Activated CD4-positive, alpha-beta T cell treated with anti-CD3 and anti-CD28 coated beads, Interleukin-2, Interleukin-6, amounts not matched to agents 100 ng/mL and 50 ng/mL, durations not matched to agents 16 hours and 8 hours (primary cell): ENCODE measurements around the gene OCSTAMP.

ENCODE experiments used
- DNase-seq: peaks from one replicate; pipeline ENCODE4 v3.0.0-alpha.2; 2020

Gene OCSTAMP

GRCh38 chr20:46509523-46509922, 40.9 kb downstream of the OCSTAMP start:
- DNase-seq, result no peak

GRCh38 chr20:46507760-46508407, 42.6 kb downstream of the OCSTAMP start:
- peak; percentile 5 for DNase-seq

- no peak for DNase-seq
Measured at GRCh38 chr20:46505506-46505905, 44.9 kb downstream of the OCSTAMP start.

- DNase-seq, result no peak
Measured at GRCh38 chr20:46501961-46502360, 48.5 kb downstream of the OCSTAMP start.

- DNase-seq, result no peak
Measured at GRCh38 chr20:46501337-46501942, 49.0 kb downstream of the OCSTAMP start.

- DNase-seq, result no peak
Measured at GRCh38 chr20:46494077-46494476, 56.4 kb downstream of the OCSTAMP start.

GRCh38 chr20:46491354-46491753, 59.1 kb downstream of the OCSTAMP start:
- DNase-seq, result no peak
